Measurements from ENCODE around the gene EPS8L2. TPM values are rescaled to one million over a fixed set of nuclear protein-coding genes. Genes with fewer than 3 reads are reported as not detected.
"Not testable (repeated sequence)": the region's sequence is repeated elsewhere in the genome, so short reads cannot be mapped to it uniquely, and the experiment has no call there.

EPS8L2 gene
- total and polyA plus RNA-seq, 2 donors (not counting 1 experiment from before 2014, with no cell fraction given): 13.9 to 22.7 TPM

GRCh38 chr11:729492-730074, 23.6 kb downstream of the EPS8L2 start:
- DNase-seq (no peak), ATAC-seq (ENCODE audit: low read depth) (no peak)
- H3K4me3 Mint-ChIP-seq: no peak overlapping the region
- H3K4me1 Mint-ChIP-seq: peaks cover 6% of the 10 kb centered on the region
- H3K27me3 Mint-ChIP-seq: peaks cover 3% of the 10 kb centered on the region
- no peak overlapping the region for H3K27ac ChIP-seq (ENCODE audit: low read length in 2 of 2)
- H3K4me3 ChIP-seq (ENCODE audit: control extremely low read depth in 1 of 5, extremely low read depth in 1 of 5, insufficient read depth in 1 of 5, low read depth in 2 of 5, low read length in 4 of 5): no peak overlapping the region
- peaks cover 14 to 27% of the 10 kb centered on the region in 2 donors for H3K4me1 ChIP-seq (ENCODE audit: control insufficient read depth in 2 of 2, insufficient read depth in 2 of 2, low read length in 2 of 2)
- H2AFZ ChIP-seq (ENCODE audit: insufficient read depth, low read depth, low read length, poor library complexity, severe bottlenecking): no peak overlapping the region
- H3K9ac ChIP-seq (ENCODE audit: low read length): no peak overlapping the region
- H3K27ac Mint-ChIP-seq: no peak overlapping the region
- ChIA-PET POLR2A (no interaction called here), CTCF (interaction anchor here (1.1 to 1.4 kb wide), 3 partner anchors 19 to 175 kb away, joined by 3 to 4 read pairs (median 3); no protein-coding TSS in a partner anchor)
- H4K20me1 ChIP-seq (ENCODE audit: control insufficient read depth, insufficient read depth, low read length, poor library complexity, severe bottlenecking): peaks cover 9% of the 10 kb centered on the region
- H3K4me2 ChIP-seq (replicated peaks; ENCODE audit: low read depth, low read length, poor library complexity, severe bottlenecking): no peak overlapping the region
- 72% methylated on average over 10 of the region's 17 CpGs for WGBS (ENCODE audit: insufficient coverage)
- TF ChIP-seq EZH2 (IDR thresholded peaks at IDR 0.05; ENCODE audit: borderline replicate concordance, insufficient read depth, low read depth, low read length, poor library complexity, severe bottlenecking): no peak
- TF ChIP-seq, protein P1, sequence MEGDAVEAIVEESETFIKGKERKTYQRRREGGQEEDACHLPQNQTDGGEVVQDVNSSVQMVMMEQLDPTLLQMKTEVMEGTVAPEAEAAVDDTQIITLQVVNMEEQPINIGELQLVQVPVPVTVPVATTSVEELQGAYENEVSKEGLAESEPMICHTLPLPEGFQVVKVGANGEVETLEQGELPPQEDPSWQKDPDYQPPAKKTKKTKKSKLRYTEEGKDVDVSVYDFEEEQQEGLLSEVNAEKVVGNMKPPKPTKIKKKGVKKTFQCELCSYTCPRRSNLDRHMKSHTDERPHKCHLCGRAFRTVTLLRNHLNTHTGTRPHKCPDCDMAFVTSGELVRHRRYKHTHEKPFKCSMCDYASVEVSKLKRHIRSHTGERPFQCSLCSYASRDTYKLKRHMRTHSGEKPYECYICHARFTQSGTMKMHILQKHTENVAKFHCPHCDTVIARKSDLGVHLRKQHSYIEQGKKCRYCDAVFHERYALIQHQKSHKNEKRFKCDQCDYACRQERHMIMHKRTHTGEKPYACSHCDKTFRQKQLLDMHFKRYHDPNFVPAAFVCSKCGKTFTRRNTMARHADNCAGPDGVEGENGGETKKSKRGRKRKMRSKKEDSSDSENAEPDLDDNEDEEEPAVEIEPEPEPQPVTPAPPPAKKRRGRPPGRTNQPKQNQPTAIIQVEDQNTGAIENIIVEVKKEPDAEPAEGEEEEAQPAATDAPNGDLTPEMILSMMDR (IDR thresholded peaks at IDR 0.05): no peak
- H3K79me2 ChIP-seq (ENCODE audit: control insufficient read depth, insufficient read depth, low read length): no peaks in the 10 kb centered on the region
- no peaks in the 10 kb centered on the region for H3K9me3 Mint-ChIP-seq (ENCODE audit: insufficient read depth)
- no peaks in the 10 kb centered on the region for H3K9me3 ChIP-seq (ENCODE audit: control extremely low read depth in 1 of 3, control insufficient read depth in 2 of 3, insufficient read depth in 1 of 3, low read length in 2 of 3)
- H3K36me3 ChIP-seq (replicated peaks in 1 of 2; ENCODE audit: control extremely low read depth in 1 of 2, control insufficient read depth in 1 of 2, extremely low read depth in 1 of 2, insufficient read depth in 2 of 2, low read length in 1 of 2): no peaks in the 10 kb centered on the region
- peaks cover 0 to 24% (median 0%) of the 10 kb centered on the region in 4 experiments for H3K27me3 ChIP-seq (replicated peaks in 1 of 4; ENCODE audit: control extremely low read depth in 1 of 4, control insufficient read depth in 3 of 4, insufficient read depth in 4 of 4, low read length in 3 of 4)
- intact Hi-C loops (cut with micrococcal nuclease): loop anchor here (2.0 to 10.0 kb wide), 3 partner anchors 17 to 115 kb away; partner anchors contain the start of genes IRF7, SLC25A22 and TALDO1

- ATAC-seq (ENCODE audit: low read depth) (no peak), DNase-seq (no peak)
- ChIA-PET POLR2A (interaction anchor here (0.6 kb wide), 1 partner anchor 183 kb away, joined by 3 read pairs; no protein-coding TSS in a partner anchor), CTCF (no interaction called here)
- no peaks in the 10 kb centered on the region for H3K36me3 ChIP-seq (replicated peaks in 1 of 2; ENCODE audit: control extremely low read depth in 1 of 2, control insufficient read depth in 1 of 2, extremely low read depth in 1 of 2, insufficient read depth in 2 of 2, low read length in 1 of 2)
- no peaks in the 10 kb centered on the region for H4K20me1 ChIP-seq (ENCODE audit: control insufficient read depth, insufficient read depth, low read length, poor library complexity, severe bottlenecking)
- H3K27me3 ChIP-seq (replicated peaks in 1 of 4; ENCODE audit: control extremely low read depth in 1 of 4, control insufficient read depth in 3 of 4, insufficient read depth in 4 of 4, low read length in 3 of 4): peaks cover 0 to 10% (median 0%) of the 10 kb centered on the region in 4 experiments
- no peak overlapping the region for H3K9ac ChIP-seq (ENCODE audit: low read length)
- Mint-ChIP-seq H3K4me1 (peaks cover 11% of the 10 kb centered on the region), H3K9me3 (ENCODE audit: insufficient read depth) (no peaks in the 10 kb centered on the region), H3K4me3 (no peak overlapping the region), H3K27me3 (peaks cover 16% of the 10 kb centered on the region), H3K27ac (no peak overlapping the region)
- WGBS (ENCODE audit: insufficient coverage): 92% methylated on average over 20 of the region's 20 CpGs
- intact Hi-C loops (cut with micrococcal nuclease): no loop called here
- H3K4me2 ChIP-seq (replicated peaks; ENCODE audit: low read depth, low read length, poor library complexity, severe bottlenecking): no peak overlapping the region
- H3K4me1 ChIP-seq (ENCODE audit: control insufficient read depth in 2 of 2, insufficient read depth in 2 of 2, low read length in 2 of 2): peaks cover 9 to 13% of the 10 kb centered on the region in 2 donors
- no peak overlapping the region for H3K4me3 ChIP-seq (ENCODE audit: control extremely low read depth in 1 of 5, extremely low read depth in 1 of 5, insufficient read depth in 1 of 5, low read depth in 2 of 5, low read length in 4 of 5)
- no peaks in the 10 kb centered on the region for H3K9me3 ChIP-seq (ENCODE audit: control extremely low read depth in 1 of 3, control insufficient read depth in 2 of 3, insufficient read depth in 1 of 3, low read length in 2 of 3)
- no peak overlapping the region for H3K27ac ChIP-seq (ENCODE audit: low read length in 2 of 2)
- no peaks in the 10 kb centered on the region for H3K79me2 ChIP-seq (ENCODE audit: control insufficient read depth, insufficient read depth, low read length)
- TF ChIP-seq, protein P1 (IDR thresholded peaks at IDR 0.05): no peak
- TF ChIP-seq EZH2 (IDR thresholded peaks at IDR 0.05; ENCODE audit: borderline replicate concordance, insufficient read depth, low read depth, low read length, poor library complexity, severe bottlenecking): no peak
- H2AFZ ChIP-seq (ENCODE audit: insufficient read depth, low read depth, low read length, poor library complexity, severe bottlenecking): no peak overlapping the region
Measured at GRCh38 chr11:733072-733471, 27.0 kb downstream of the EPS8L2 start.

GRCh38 chr11:734541-734940, 28.5 kb downstream of the EPS8L2 start:
- H3K4me2 ChIP-seq (replicated peaks; ENCODE audit: low read depth, low read length, poor library complexity, severe bottlenecking); POLR2A ChIA-PET; H3K36me3 ChIP-seq (replicated peaks in 1 of 2; ENCODE audit: control extremely low read depth in 1 of 2, control insufficient read depth in 1 of 2, extremely low read depth in 1 of 2, insufficient read depth in 2 of 2, low read length in 1 of 2); H3K9me3 ChIP-seq (ENCODE audit: control extremely low read depth in 1 of 3, control insufficient read depth in 2 of 3, insufficient read depth in 1 of 3, low read length in 2 of 3); ATAC-seq (ENCODE audit: low read depth); DNase-seq; H3K27me3 ChIP-seq (replicated peaks in 1 of 4; ENCODE audit: control extremely low read depth in 1 of 4, control insufficient read depth in 3 of 4, insufficient read depth in 4 of 4, low read length in 3 of 4); intact Hi-C loops (cut with micrococcal nuclease); H4K20me1 ChIP-seq (ENCODE audit: control insufficient read depth, insufficient read depth, low read length, poor library complexity, severe bottlenecking); H3K4me3 ChIP-seq (ENCODE audit: control extremely low read depth in 1 of 5, extremely low read depth in 1 of 5, insufficient read depth in 1 of 5, low read depth in 2 of 5, low read length in 4 of 5); H3K27ac Mint-ChIP-seq; H2AFZ ChIP-seq (ENCODE audit: insufficient read depth, low read depth, low read length, poor library complexity, severe bottlenecking); H3K27ac ChIP-seq (ENCODE audit: low read length in 2 of 2); H3K9me3 Mint-ChIP-seq (ENCODE audit: insufficient read depth); H3K4me3 Mint-ChIP-seq; H3K9ac ChIP-seq (ENCODE audit: low read length); H3K79me2 ChIP-seq (ENCODE audit: control insufficient read depth, insufficient read depth, low read length); CTCF ChIA-PET: not testable (repeated sequence)
- Mint-ChIP-seq H3K27me3 (peaks cover 22% of the 10 kb centered on the region), H3K4me1 (peaks cover 12% of the 10 kb centered on the region)
- H3K4me1 ChIP-seq (ENCODE audit: control insufficient read depth in 2 of 2, insufficient read depth in 2 of 2, low read length in 2 of 2): peaks cover 10 to 11% of the 10 kb centered on the region in 2 donors
- WGBS (ENCODE audit: insufficient coverage): 95% methylated on average over 8 of the region's 26 CpGs
